ENCODE results near the gene PTCRA. TPM values are rescaled to one million over a fixed set of nuclear protein-coding genes. Genes with fewer than 3 reads are reported as not detected.
"Not testable (repeated sequence)": the region's sequence is repeated elsewhere in the genome, so short reads cannot be mapped to it uniquely, and the experiment has no call there.

Gene PTCRA, protein sequence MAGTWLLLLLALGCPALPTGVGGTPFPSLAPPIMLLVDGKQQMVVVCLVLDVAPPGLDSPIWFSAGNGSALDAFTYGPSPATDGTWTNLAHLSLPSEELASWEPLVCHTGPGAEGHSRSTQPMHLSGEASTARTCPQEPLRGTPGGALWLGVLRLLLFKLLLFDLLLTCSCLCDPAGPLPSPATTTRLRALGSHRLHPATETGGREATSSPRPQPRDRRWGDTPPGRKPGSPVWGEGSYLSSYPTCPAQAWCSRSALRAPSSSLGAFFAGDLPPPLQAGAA
- total RNA-seq (145 TPM), polyA plus RNA-seq (13.4 TPM)
- long read RNA-seq, donor 1, transcript PTCRA-201 (4 exons, 1,080 nt) = major isoform, 20 of 29 reads
- long read RNA-seq, donor 1, partial matches to known transcripts = 9 of 29 reads
- long read RNA-seq, donor 1, other reads (novel, unspliced or antisense) = 0 of 29 reads
- long read RNA-seq, donor 2 = 0 reads
- long read RNA-seq, donor 3, transcript PTCRA-201 (4 exons, 1,080 nt) = major isoform, 79 of 146 reads
- long read RNA-seq, donor 3, partial matches to known transcripts = 35 of 146 reads
- long read RNA-seq, donor 3, other reads (novel, unspliced or antisense) = 27 of 146 reads
- long read RNA-seq, donor 4, transcript PTCRA-201 (4 exons, 1,080 nt) = major isoform, 24 of 49 reads
- long read RNA-seq, donor 4, partial matches to known transcripts = 14 of 49 reads
- long read RNA-seq, donor 4, other reads (novel, unspliced or antisense) = 9 of 49 reads
- long read RNA-seq, donor 5, transcript PTCRA-201 (4 exons, 1,080 nt) = major isoform, 74 of 201 reads
- long read RNA-seq, donor 5, partial matches to known transcripts = 102 of 201 reads
- long read RNA-seq, donor 5, other reads (novel, unspliced or antisense) = 21 of 201 reads
- long read RNA-seq, donor 6, transcript PTCRA-201 (4 exons, 1,080 nt) = major isoform, 52 of 90 reads
- long read RNA-seq, donor 6, transcript PTCRA-202 (5 exons, 1,005 nt) = minor isoform, 5 of 90 reads
- long read RNA-seq, donor 6, partial matches to known transcripts = 16 of 90 reads
- long read RNA-seq, donor 6, other reads (novel, unspliced or antisense) = 17 of 90 reads
- long read RNA-seq, donor 7, transcript PTCRA-201 (4 exons, 1,080 nt) = major isoform, 44 of 72 reads
- long read RNA-seq, donor 7, partial matches to known transcripts = 10 of 72 reads
- long read RNA-seq, donor 7, other reads (novel, unspliced or antisense) = 14 of 72 reads
- long read RNA-seq, donor 8, transcript PTCRA-201 (4 exons, 1,080 nt) = major isoform, 18 of 22 reads
- long read RNA-seq, donor 8, partial matches to known transcripts = 0 of 22 reads
- long read RNA-seq, donor 8, other reads (novel, unspliced or antisense) = 0 of 22 reads
- long read RNA-seq, donor 9, transcript PTCRA-201 (4 exons, 1,080 nt) = major isoform, 42 of 81 reads
- long read RNA-seq, donor 9, partial matches to known transcripts = 23 of 81 reads
- long read RNA-seq, donor 9, other reads (novel, unspliced or antisense) = 12 of 81 reads
- long read RNA-seq, donor 10, transcript PTCRA-202 (5 exons, 1,005 nt) = minor isoform, 5 of 98 reads
- long read RNA-seq, donor 10, transcript PTCRA-201 (4 exons, 1,080 nt) = major isoform, 44 of 98 reads
- long read RNA-seq, donor 10, partial matches to known transcripts = 36 of 98 reads
- long read RNA-seq, donor 10, other reads (novel, unspliced or antisense) = 11 of 98 reads

DNA sequence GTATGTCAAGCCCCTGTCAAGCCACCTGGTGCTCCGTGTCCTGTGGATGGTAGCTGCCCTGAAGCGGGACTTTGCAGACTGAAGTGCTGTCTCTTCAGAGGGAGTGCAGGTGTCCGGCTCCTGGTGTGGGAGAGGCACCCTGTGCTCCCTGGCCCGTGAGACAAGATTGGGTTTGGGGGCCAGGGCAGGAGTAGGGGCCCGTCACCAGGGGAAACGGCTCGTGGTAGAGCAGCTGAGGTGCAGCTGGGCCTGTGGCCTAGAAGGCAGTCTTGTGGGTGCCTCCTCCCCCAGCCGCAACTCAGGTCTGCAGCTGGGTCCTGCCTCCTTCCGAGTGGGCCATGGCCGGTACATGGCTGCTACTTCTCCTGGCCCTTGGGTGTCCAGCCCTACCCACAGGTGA is at the start of gene PTCRA:
TSS of gene PTCRA (plus strand) at position 322 of the 400 bp plus-strand sequence. CDS start at position 339, 17 bp downstream.
- Histone ChIP-seq H3K36me3 (ENCODE audit: control insufficient read depth in 2 of 2, insufficient read depth in 2 of 2, low read length in 1 of 2) (peaks cover 6 to 9% of the 10 kb centered on the region in 2 donors), H3K4me1 (ENCODE audit: control insufficient read depth in 2 of 2, insufficient read depth in 2 of 2, low read length in 2 of 2) (peaks cover 20 to 85% of the 10 kb centered on the region in 2 donors), H3K27ac (ENCODE audit: low read depth in 1 of 2, low read length in 1 of 2) (peak within 1 kb of the TSS; percentile 85 to 99), H3K9me3 (ENCODE audit: control insufficient read depth in 2 of 2, insufficient read depth in 1 of 2, low read length in 1 of 2) (peaks cover 0 to 5% of the 10 kb centered on the region in 2 donors), H3K4me3 (ENCODE audit: low read length in 2 of 2) (peak within 1 kb of the TSS; percentile 44 to 68), H3K27me3 (ENCODE audit: control insufficient read depth in 2 of 2, insufficient read depth in 1 of 2, low read length in 1 of 2) (no peaks in the 10 kb centered on the region)
- DNase-seq (ENCODE audit: low read depth in 6 of 9, low spot score in 9 of 9) = peak in 7 of 9 donors; percentile 45 to 90 (median 71)
- 6% methylated on average over 10 of the region's 10 CpGs for whole genome bisulfite sequencing

DNA sequence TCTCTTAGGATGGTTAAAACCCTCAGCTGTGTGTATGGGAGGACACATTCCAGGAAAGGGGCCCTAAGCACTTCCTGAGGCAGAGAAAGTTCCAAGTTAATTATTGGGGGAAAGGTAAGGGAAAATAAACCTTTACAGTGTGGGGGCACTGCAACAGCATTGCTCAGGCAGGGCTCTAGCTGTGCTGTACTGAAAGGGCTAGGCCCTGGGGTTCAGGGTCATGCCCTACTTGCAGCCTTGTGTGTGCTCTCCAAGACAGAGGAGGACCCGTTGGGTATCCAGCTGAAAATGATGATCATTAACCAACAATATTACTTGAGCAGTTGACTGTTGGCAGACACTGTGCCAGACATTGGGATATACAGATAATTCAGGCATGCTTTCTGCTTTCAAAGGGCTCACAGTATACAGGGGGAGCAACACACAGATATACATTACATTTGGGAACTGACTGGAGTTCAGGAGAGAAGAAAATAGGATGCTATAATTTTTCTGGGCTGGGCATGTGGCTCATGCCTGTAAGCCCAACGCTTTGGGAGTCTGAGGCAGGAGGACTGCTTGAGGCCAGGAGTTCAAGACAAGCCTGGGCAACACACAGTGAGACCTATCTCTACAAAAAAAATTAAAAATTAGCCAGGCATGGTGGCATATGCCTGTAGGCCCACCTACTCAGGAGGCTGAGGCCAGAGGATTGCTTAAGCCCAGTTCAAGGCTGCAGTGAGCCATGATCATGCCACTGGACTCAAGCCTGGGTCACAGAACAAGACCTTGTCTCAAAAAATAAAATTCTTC is 45.5 kb upstream of the PTCRA start:
- H3K4me1 ChIP-seq (ENCODE audit: control insufficient read depth in 2 of 2, insufficient read depth in 2 of 2, low read length in 2 of 2) = no peaks in the 10 kb centered on the region
- peaks cover 17 to 25% of the 10 kb centered on the region in 2 donors for H3K36me3 ChIP-seq (ENCODE audit: control insufficient read depth in 2 of 2, insufficient read depth in 2 of 2, low read length in 1 of 2)
- no peak overlapping the region for H3K27ac ChIP-seq (ENCODE audit: low read depth in 1 of 2, low read length in 1 of 2)
- DNase-seq (ENCODE audit: low read depth in 6 of 9, low spot score in 9 of 9) = no peak
- H3K9me3 ChIP-seq (ENCODE audit: control insufficient read depth in 2 of 2, insufficient read depth in 1 of 2, low read length in 1 of 2) = no peaks in the 10 kb centered on the region
- H3K27me3 ChIP-seq (ENCODE audit: control insufficient read depth in 2 of 2, insufficient read depth in 1 of 2, low read length in 1 of 2) = no peaks in the 10 kb centered on the region
- 91% methylated on average over 2 of the region's 2 CpGs for WGBS
- no peak overlapping the region for H3K4me3 ChIP-seq (ENCODE audit: low read length in 2 of 2)

DNA sequence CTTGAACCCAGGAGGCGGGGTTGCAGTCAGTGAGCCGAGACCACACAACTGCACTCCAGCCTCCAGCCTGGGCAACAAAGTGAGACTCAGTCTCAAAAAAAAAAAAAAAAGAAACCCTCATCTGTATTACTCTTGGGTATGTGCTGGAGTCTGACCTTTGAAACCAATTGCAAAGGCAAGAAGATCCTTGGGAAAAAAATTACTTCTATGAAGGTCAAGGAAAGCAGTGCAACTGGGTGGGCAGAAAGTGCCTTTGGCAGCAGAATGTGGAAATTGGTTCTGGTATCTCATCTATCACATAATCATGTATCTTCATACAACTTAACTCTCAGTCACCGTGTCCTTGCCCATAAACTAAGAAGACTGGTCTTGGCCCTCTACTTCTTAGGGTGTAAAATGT is 44.1 kb upstream of the PTCRA start:
- Histone ChIP-seq H3K36me3 (ENCODE audit: control insufficient read depth in 2 of 2, insufficient read depth in 2 of 2, low read length in 1 of 2) (peaks cover 11 to 12% of the 10 kb centered on the region in 2 donors), H3K4me3 (ENCODE audit: low read length in 2 of 2) (no peak overlapping the region)
- 95% methylated on average over 3 of the region's 3 CpGs for WGBS

DNA sequence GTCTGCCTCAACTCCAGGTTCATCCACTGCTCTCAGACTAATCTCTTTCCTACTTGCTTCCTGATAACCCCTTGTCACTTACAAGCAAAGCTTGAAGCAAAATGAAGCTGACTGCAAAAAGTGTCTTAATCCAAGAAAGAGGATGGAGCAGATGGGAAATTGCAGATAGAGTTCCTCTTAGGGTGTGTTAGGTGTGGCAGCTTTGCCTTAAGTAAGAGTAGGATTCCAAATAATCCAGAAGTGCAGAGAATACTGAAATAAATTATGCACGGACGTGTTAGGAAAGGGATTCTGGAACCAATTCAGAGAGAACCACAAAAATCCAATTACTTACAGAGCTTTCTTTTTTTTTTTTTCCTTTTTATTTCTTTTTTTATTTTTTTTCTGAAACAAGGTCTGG is 42.5 kb upstream of the PTCRA start:
- Histone ChIP-seq H3K9me3 (ENCODE audit: control insufficient read depth in 2 of 2, insufficient read depth in 1 of 2, low read length in 1 of 2) (no peaks in the 10 kb centered on the region), H3K4me3 (ENCODE audit: low read length in 2 of 2) (no peak overlapping the region), H3K27ac (ENCODE audit: low read depth in 1 of 2, low read length in 1 of 2) (no peak overlapping the region), H3K36me3 (ENCODE audit: control insufficient read depth in 2 of 2, insufficient read depth in 2 of 2, low read length in 1 of 2) (peaks cover 0 to 5% of the 10 kb centered on the region in 2 donors), H3K27me3 (ENCODE audit: control insufficient read depth in 2 of 2, insufficient read depth in 1 of 2, low read length in 1 of 2) (no peaks in the 10 kb centered on the region), H3K4me1 (ENCODE audit: control insufficient read depth in 2 of 2, insufficient read depth in 2 of 2, low read length in 2 of 2) (no peaks in the 10 kb centered on the region)
- 91% methylated on average over 2 of the region's 2 CpGs for WGBS
- DNase-seq (ENCODE audit: low read depth in 6 of 9, low spot score in 9 of 9) = no peak

More for the DNA sequence above, 44.1 kb upstream of the PTCRA start:
- DNase-seq (ENCODE audit: low read depth in 6 of 9, low spot score in 9 of 9) = no peak
- H3K27ac ChIP-seq (ENCODE audit: low read depth in 1 of 2, low read length in 1 of 2) = no peak overlapping the region
- no peaks in the 10 kb centered on the region for H3K9me3 ChIP-seq (ENCODE audit: control insufficient read depth in 2 of 2, insufficient read depth in 1 of 2, low read length in 1 of 2)
- no peaks in the 10 kb centered on the region for H3K27me3 ChIP-seq (ENCODE audit: control insufficient read depth in 2 of 2, insufficient read depth in 1 of 2, low read length in 1 of 2)
- no peaks in the 10 kb centered on the region for H3K4me1 ChIP-seq (ENCODE audit: control insufficient read depth in 2 of 2, insufficient read depth in 2 of 2, low read length in 2 of 2)

DNA sequence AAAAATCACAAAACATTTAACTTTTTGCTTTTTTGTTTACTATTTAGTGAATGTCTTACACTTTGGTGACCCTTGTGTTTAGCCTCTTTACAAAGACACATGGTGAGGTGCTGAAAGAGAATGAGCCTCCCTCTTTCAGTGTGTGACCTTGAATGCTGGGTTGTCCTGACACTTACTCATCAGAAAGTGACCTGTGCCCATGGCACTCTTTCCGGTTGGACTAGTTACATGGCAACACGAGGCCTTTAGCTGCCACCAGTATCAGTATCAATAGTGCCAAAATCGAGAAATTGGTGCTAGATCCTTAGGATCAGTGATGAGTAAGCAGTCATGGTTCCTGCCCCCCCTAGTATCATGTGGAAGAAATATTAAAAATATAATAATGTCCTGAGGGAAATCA is 38.2 kb upstream of the PTCRA start:
- peaks cover 9 to 16% of the 10 kb centered on the region in 2 donors for H3K4me1 ChIP-seq (ENCODE audit: control insufficient read depth in 2 of 2, insufficient read depth in 2 of 2, low read length in 2 of 2)
- no peaks in the 10 kb centered on the region for H3K9me3 ChIP-seq (ENCODE audit: control insufficient read depth in 2 of 2, insufficient read depth in 1 of 2, low read length in 1 of 2)
- no peaks in the 10 kb centered on the region for H3K27me3 ChIP-seq (ENCODE audit: control insufficient read depth in 2 of 2, insufficient read depth in 1 of 2, low read length in 1 of 2)
- no peak overlapping the region for H3K4me3 ChIP-seq (ENCODE audit: low read length in 2 of 2)
- H3K36me3 ChIP-seq (ENCODE audit: control insufficient read depth in 2 of 2, insufficient read depth in 2 of 2, low read length in 1 of 2) = peaks cover 7 to 10% of the 10 kb centered on the region in 2 donors
- 95% methylated on average over 3 of the region's 3 CpGs for WGBS
- H3K27ac ChIP-seq (ENCODE audit: low read depth in 1 of 2, low read length in 1 of 2) = no peak overlapping the region
- DNase-seq (ENCODE audit: low read depth in 6 of 9, low spot score in 9 of 9) = no peak

DNA sequence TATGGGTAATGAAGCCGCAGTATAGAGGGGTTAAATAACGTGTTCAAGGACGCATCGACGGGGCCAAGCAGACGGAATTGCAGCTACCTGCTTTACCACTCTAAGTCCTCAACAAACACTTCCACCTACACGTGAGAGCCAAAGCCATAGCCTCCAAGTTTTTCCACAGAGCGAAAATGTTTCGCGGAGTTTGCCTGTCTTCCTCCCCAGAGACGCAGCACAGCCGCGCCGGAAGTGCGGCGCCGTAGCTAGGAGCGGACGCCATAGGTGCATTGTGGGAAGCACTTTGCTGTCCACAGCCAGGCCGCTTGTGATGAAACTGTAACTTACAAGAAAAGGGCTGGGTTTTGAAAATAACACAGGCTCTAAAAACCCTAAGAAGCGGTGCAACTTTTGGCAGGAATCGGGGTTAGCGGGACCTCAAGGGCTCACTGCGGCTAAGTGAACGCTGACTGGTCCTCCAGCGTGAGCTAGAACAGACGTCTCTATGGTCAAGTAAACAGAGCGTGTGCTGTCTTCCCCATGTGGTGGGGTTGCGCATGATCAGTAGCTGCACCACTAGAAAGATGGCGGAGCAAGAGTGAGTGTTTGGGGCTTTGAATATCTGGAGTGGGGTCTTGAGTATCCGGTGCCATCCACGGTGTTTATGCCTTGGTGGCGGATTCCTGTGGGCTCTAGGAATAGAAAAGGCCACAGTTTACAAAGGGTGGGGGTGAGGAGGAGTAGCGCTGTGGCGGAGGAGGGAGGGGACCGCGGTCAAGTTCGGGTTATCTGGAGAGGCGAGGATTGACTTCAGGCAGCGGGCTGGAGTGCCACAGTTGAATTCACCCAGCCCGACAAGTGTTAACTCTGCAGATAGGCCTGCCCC is 36.2 kb upstream of the PTCRA start, which contains the start of gene RPL7L1:
TSS of gene RPL7L1 (plus strand) at position 245 of the 868 bp plus-strand sequence. CDS start at position 540, 295 bp downstream.
- H3K4me1 ChIP-seq (ENCODE audit: control insufficient read depth in 2 of 2, insufficient read depth in 2 of 2, low read length in 2 of 2) = peaks cover 9 to 16% of the 10 kb centered on the region in 2 donors
- H3K4me3 ChIP-seq (ENCODE audit: low read length in 2 of 2) = peak within 1 kb of the TSS; percentile 75 to 86
- peaks cover 20 to 29% of the 10 kb centered on the region in 2 donors for H3K36me3 ChIP-seq (ENCODE audit: control insufficient read depth in 2 of 2, insufficient read depth in 2 of 2, low read length in 1 of 2)
- H3K27ac ChIP-seq (ENCODE audit: low read depth in 1 of 2, low read length in 1 of 2) = peak within 1 kb of the TSS; percentile 95 to 98
- DNase-seq (ENCODE audit: low read depth in 6 of 9, low spot score in 9 of 9) = peak; percentile 77 to 94 (median 85)
- under 1% methylated on average over 41 of the region's 41 CpGs for WGBS
- H3K27me3 ChIP-seq (ENCODE audit: control insufficient read depth in 2 of 2, insufficient read depth in 1 of 2, low read length in 1 of 2) = no peaks in the 10 kb centered on the region
- no peaks in the 10 kb centered on the region for H3K9me3 ChIP-seq (ENCODE audit: control insufficient read depth in 2 of 2, insufficient read depth in 1 of 2, low read length in 1 of 2)

DNA sequence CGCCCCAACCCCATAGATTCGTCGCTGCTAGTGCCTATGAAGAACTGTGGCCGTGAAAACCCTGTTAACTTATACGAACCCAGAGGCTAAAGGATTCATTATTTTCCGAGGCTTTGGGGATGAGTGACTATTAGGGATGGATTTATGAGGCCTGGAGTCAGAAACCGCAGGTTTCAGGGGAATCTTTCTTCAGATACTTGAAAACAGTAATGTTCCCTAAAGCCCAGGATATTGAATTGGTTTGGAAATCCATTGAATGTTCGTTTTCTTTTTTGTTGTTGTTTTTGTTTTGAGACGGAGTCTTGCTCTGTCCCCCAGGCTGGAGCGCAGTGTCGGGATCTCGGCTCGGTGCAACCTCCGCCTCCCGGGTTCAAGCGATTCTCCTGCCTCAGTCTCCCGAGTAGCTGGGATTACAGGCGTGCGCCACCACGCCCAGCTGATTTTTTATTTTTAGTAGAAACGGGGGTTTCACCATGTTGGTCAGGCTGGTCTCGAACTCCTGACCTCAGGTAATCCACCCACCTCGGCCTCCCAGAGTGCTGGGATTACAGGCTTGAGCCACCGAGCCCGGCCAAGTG is 35.5 kb upstream of the PTCRA start:
- Histone ChIP-seq H3K4me1 (ENCODE audit: control insufficient read depth in 2 of 2, insufficient read depth in 2 of 2, low read length in 2 of 2) (peaks cover 9 to 16% of the 10 kb centered on the region in 2 donors), H3K36me3 (ENCODE audit: control insufficient read depth in 2 of 2, insufficient read depth in 2 of 2, low read length in 1 of 2) (peaks cover 27 to 33% of the 10 kb centered on the region in 2 donors), H3K27ac (ENCODE audit: low read depth in 1 of 2, low read length in 1 of 2) (peak overlapping the region; percentile 92 to 95), H3K4me3 (ENCODE audit: low read length in 2 of 2) (peak overlapping the region; percentile 75 to 86)
- WGBS = 20% methylated on average over 25 of the region's 25 CpGs
- not testable (repeated sequence) for H3K9me3 ChIP-seq (ENCODE audit: control insufficient read depth in 2 of 2, insufficient read depth in 1 of 2, low read length in 1 of 2); H3K27me3 ChIP-seq (ENCODE audit: control insufficient read depth in 2 of 2, insufficient read depth in 1 of 2, low read length in 1 of 2); DNase-seq (ENCODE audit: low read depth in 6 of 9, low spot score in 9 of 9)

Data from thymus (tissue), 14 donors.